LNCaP clone FGC (cell line): Measurements from ENCODE around the gene PRMT7.

Experiments
- DNase-seq: peaks from one replicate; pipeline ENCODE4 v3.0.0-alpha.2; 2011; ENCODE audit warnings: low read depth
- H3K4me3 ChIP-seq: 2 replicates; pipeline ENCODE4 v1.5.1; 2011; ENCODE audit warnings: mild to moderate bottlenecking, low read depth, low read length, control low read depth
- TF ChIP-seq, protein P1 (sequence below): IDR thresholded peaks from 2 replicates; pipeline ENCODE4 v1.5.1; 2012; ENCODE audit warnings: mild to moderate bottlenecking; ENCODE audit not compliant: control insufficient read depth, insufficient read depth; ENCODE audit errors: extremely low read depth

The PRMT7 gene

DNA sequence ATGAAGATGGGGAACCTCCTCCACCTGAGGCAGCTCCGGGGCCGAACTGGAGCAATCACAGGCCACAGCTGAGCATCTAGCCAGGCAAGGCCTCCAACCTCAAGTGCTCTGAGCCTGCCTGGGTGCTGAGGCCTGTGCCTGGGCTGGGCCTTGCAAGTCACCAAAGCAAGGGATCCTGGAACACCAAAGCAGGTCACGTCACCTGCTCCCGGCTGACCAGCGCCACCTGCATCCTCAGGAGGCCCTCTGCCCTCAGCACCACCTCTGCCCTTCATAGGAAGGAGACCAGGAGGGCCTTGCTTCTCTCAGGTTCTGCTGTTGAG is 69.5 kb downstream of the PRMT7 start:
- H3K4me3 ChIP-seq = no peak overlapping the region
- TF ChIP-seq, protein P1, sequence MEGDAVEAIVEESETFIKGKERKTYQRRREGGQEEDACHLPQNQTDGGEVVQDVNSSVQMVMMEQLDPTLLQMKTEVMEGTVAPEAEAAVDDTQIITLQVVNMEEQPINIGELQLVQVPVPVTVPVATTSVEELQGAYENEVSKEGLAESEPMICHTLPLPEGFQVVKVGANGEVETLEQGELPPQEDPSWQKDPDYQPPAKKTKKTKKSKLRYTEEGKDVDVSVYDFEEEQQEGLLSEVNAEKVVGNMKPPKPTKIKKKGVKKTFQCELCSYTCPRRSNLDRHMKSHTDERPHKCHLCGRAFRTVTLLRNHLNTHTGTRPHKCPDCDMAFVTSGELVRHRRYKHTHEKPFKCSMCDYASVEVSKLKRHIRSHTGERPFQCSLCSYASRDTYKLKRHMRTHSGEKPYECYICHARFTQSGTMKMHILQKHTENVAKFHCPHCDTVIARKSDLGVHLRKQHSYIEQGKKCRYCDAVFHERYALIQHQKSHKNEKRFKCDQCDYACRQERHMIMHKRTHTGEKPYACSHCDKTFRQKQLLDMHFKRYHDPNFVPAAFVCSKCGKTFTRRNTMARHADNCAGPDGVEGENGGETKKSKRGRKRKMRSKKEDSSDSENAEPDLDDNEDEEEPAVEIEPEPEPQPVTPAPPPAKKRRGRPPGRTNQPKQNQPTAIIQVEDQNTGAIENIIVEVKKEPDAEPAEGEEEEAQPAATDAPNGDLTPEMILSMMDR = no peak
- DNase-seq = no peak

DNA sequence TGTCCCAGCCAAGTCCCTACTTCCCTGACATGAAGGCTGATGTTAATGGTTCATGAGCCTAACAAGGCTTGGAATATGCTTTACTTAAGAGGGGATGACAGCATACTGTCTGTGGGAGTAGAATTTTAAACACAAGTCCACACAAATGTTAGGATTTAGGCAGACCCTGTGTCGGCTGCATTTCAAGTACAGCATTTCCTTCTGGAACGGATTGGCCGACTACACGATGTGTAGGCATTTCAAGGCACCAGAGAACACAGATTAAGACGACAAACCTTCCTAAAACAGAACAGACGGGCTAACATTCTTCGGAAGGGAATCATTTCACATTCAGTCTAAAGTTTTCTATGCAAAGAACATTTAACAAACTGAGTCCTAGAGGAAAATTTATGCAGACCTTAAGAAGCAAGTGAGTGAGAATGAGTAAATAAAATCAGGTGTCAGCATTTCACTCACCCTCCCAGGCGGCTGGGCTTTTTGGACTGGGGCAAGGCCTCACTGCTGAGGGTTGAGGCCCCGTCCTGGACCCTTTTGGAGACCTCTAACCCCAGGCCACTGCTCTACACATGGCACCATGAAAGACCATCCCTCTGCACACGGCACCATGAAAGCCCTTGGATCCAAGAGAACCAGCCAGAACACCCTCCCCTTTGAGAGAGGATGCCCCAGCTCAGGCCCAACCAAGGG is 70.0 kb downstream of the PRMT7 start:
- DNase-seq = no peak
- H3K4me3 ChIP-seq = no peak overlapping the region
- TF ChIP-seq, protein P1 = no peak

DNA sequence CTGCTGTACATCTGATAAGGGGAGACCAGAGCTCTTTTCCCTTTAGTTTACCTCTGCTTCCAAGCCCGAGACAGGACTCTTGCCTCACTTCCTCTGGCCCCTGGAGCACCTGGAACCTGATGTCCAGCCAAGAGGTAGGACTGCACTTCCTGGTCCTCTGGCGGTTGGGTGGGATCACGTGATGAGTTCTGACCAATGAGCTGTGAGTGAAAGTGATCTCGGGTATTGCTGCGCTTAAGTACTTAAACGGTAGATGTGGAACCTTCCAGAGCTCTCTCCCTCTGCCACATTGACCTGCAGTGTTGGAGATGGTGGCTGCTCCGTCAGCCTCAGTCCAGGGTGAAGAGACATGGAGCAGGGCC is 70.5 kb downstream of the PRMT7 start:
- TF ChIP-seq, protein P1 = no peak
- no peak overlapping the region for H3K4me3 ChIP-seq
- DNase-seq = no peak

DNA sequence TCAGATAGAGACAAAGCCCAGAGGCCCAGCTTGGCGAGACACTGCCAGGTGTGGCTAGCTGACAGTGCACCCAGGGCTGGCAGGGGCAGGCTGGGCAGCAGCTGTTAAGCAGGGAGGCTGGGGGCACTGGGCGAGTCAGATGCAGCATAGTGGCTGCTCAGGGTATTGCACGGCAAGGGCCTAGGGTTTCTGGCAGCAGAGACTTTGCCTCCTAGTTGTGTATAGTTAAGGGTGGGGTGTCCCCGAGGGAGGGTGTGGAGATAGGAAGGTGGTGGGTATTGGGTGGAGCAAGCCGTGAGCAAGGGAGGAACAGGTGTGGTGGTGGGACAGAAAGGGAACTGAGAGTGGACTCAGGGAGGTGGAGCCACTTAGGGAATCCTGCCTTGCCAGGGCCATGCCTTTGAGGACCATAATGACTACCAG is 71.5 kb downstream of the PRMT7 start:
- DNase-seq = no peak
- TF ChIP-seq, protein P1 = no peak

DNA sequence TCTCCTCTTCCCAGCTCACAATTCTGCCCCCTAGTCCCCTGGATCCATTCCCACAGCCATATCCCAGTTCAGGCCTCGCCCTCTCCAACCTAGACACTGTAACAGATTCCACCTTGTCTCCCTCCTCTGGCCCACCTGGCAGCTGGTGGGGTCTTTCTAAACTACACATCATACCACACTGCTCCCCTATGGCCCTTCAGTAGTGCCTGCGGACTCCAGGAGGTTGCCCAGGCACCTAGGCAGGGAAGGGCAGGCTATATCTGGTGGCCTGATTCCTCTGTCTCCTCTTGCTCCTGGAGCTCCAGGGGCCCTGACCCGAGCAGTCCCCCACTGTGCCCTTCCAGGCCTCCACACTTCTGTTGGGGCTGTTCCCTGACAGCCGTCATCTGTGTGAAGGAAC is 73.0 kb downstream of the PRMT7 start:
- TF ChIP-seq, protein P1 = no peak
- no peak for DNase-seq
- H3K4me3 ChIP-seq = no peak overlapping the region

More for the DNA sequence above, 71.5 kb downstream of the PRMT7 start:
- no peak overlapping the region for H3K4me3 ChIP-seq

DNA sequence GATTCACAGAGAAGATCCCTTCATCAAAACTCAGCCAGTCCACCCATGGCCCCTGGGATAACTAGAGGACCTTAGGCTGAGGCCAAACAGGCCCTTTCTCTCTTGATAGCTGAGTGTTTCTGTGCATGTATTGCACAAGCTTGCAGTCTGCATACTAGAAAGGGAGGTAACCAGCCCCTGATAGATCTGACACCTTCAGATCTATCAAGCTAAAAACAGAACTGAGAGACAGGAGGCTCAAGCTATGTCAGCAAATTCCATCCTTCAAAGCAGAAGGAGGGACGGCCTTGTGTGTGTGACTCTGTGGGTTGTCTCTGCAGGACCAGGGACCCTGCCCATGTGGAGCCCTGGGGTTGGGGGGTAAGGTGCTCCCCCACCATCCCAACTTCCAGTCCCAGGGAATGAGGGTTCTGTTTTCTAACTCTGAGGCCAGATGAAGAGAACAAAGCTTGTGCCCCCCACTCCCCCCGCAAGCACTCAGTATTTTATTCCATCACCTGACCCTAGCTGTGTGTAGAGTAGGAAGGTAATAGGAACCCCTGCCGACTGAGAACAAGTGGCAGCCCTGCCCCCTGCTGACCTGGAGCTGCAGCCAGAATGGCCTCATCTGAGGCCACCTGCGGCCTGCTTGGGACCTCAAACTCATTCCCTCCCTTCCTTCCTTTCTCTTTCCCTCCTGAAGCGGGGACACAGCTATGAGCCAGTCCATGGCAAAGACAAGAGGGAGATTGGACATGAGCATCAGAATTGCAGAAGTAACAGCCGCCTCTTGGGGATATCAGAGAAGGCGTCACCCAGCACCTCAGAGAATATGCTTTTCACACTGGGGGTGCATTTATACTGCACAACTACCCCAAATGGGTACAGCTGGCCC is 73.7 kb downstream of the PRMT7 start:
- TF ChIP-seq, protein P1 = no peak
- no peak overlapping the region for H3K4me3 ChIP-seq
- DNase-seq = no peak
